ENCODE measurements around the gene PHLDB3. TPM values are rescaled to one million over a fixed set of nuclear protein-coding genes. Genes with fewer than 3 reads are reported as not detected.

Gene PHLDB3
- total and polyA plus RNA-seq, 2 donors (not counting 3 experiments of a cell fraction or from before 2014, with no cell fraction given): 5.5 to 12.0 TPM

DNA sequence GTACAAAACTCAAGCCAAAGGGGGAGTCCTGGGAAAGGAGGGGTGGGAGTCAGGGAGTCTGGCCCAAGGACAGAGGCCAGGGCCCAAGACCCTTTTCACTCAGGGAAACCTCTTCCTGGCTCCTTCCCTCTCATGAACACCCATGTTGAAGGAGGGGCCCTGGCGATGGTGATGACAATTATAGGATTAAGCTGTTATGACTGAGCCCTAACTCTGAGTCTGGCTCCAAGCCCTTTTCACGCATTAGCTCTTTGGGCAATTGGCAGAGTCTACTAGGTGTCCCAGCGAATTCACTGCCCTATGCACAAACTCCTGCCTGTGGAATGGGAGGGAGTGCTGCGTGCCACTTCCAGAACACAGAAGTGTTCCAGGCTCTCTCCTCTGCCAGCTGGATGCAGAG, 49.1 kb upstream of the PHLDB3 start:
- intact Hi-C loops (cut with micrococcal nuclease) (loop anchor here (2.0 kb wide), 1 partner anchor 19 kb away; no protein-coding TSS in a partner anchor), dilution Hi-C loops (cut with MboI; ENCODE audit: extremely low pct_ligation_motif_present, low sequenced_read_pairs) (no loop called here)
- FAIRE-seq: no peak
- ChIA-PET CTCF (interaction anchor here (4.1 to 6.6 kb wide), 2 partner anchors 18 to 42 kb away, joined by 69 to 158 read pairs; partner anchors contain the start of genes IRGQ, ZNF575 and ZNF576), POLR2A (no interaction called here)
- no peak overlapping the region for H3K4me3 ChIP-seq (replicated peaks in 1 of 3; ENCODE audit: insufficient read depth in 1 of 3, low read depth in 1 of 3, low read length in 3 of 3)
- no TSS peak for BruUV-seq (replicated peaks)
- no peaks in the 10 kb centered on the region for H3K79me2 ChIP-seq (ENCODE audit: control insufficient read depth, insufficient read depth, low read length)
- no peak overlapping the region for H3K9ac ChIP-seq (replicated peaks; ENCODE audit: extremely low read depth, insufficient read depth, low read length)
- TF ChIP-seq MYC (IDR thresholded peaks at IDR 0.05; ENCODE audit: low read depth, low read length): no peak
- no peak for TF ChIP-seq MAX (IDR thresholded peaks at IDR 0.05; ENCODE audit: insufficient read depth, insufficient read length)
- no peaks in the 10 kb centered on the region for H3K4me1 ChIP-seq (ENCODE audit: control insufficient read depth, extremely low read depth, insufficient read depth, low read length)
- H3K9me1 ChIP-seq (replicated peaks; ENCODE audit: control insufficient read depth, extremely low read depth, insufficient read depth, low read length): no peaks in the 10 kb centered on the region
- H4K20me1 ChIP-seq (replicated peaks; ENCODE audit: control insufficient read depth, extremely low read depth, insufficient read depth, low read length): no peaks in the 10 kb centered on the region
- DNase-seq (ENCODE audit: low read depth, low spot score): no peak
- H3K4me2 ChIP-seq (ENCODE audit: insufficient read depth, low read length): no peak overlapping the region
- no peak overlapping the region for H2AFZ ChIP-seq (ENCODE audit: low read depth, low read length)
- H3K36me3 ChIP-seq (ENCODE audit: control insufficient read depth in 2 of 2, extremely low read depth in 1 of 2, insufficient read depth in 2 of 2, low read length in 2 of 2): peaks cover 2 to 31% of the 10 kb centered on the region in 2 experiments
- no peaks in the 10 kb centered on the region for H3K9me3 ChIP-seq (replicated peaks; ENCODE audit: control insufficient read depth, insufficient read depth, low read length)
- no peaks in the 10 kb centered on the region for H3K27me3 ChIP-seq (ENCODE audit: control insufficient read depth in 2 of 2, insufficient read depth in 2 of 2, low read length in 2 of 2)
- H3K27ac ChIP-seq (ENCODE audit: insufficient read depth, low read depth, low read length): no peak overlapping the region

GRCh38 chr19:43552616-43553015, 48.1 kb upstream of the PHLDB3 start:
- H3K4me2 ChIP-seq (ENCODE audit: insufficient read depth, low read length): no peak overlapping the region
- no peaks in the 10 kb centered on the region for H3K9me1 ChIP-seq (replicated peaks; ENCODE audit: control insufficient read depth, extremely low read depth, insufficient read depth, low read length)
- BruUV-seq (replicated peaks): no TSS peak
- no peak overlapping the region for H3K4me3 ChIP-seq (replicated peaks in 1 of 3; ENCODE audit: insufficient read depth in 1 of 3, low read depth in 1 of 3, low read length in 3 of 3)
- POLR2A ChIA-PET: no interaction called here
- dilution Hi-C loops (cut with MboI; ENCODE audit: extremely low pct_ligation_motif_present, low sequenced_read_pairs) (no loop called here), intact Hi-C loops (cut with micrococcal nuclease) (no loop called here)
- H2AFZ ChIP-seq (ENCODE audit: low read depth, low read length): no peak overlapping the region
- H3K9me3 ChIP-seq (replicated peaks; ENCODE audit: control insufficient read depth, insufficient read depth, low read length): no peaks in the 10 kb centered on the region
- no peaks in the 10 kb centered on the region for H3K4me1 ChIP-seq (ENCODE audit: control insufficient read depth, extremely low read depth, insufficient read depth, low read length)
- no peaks in the 10 kb centered on the region for H3K27me3 ChIP-seq (ENCODE audit: control insufficient read depth in 2 of 2, insufficient read depth in 2 of 2, low read length in 2 of 2)
- CTCF ChIA-PET: interaction anchor here (4.1 to 6.6 kb wide), 2 partner anchors 17 to 43 kb away, joined by 69 to 158 read pairs; partner anchors contain the start of genes IRGQ, ZNF575 and ZNF576
- no peak overlapping the region for H3K9ac ChIP-seq (replicated peaks; ENCODE audit: extremely low read depth, insufficient read depth, low read length)
- no peak overlapping the region for H3K27ac ChIP-seq (ENCODE audit: insufficient read depth, low read depth, low read length)
- no peaks in the 10 kb centered on the region for H4K20me1 ChIP-seq (replicated peaks; ENCODE audit: control insufficient read depth, extremely low read depth, insufficient read depth, low read length)
- no peaks in the 10 kb centered on the region for H3K79me2 ChIP-seq (ENCODE audit: control insufficient read depth, insufficient read depth, low read length)
- TF ChIP-seq MYC (IDR thresholded peaks at IDR 0.05; ENCODE audit: low read depth, low read length): no peak
- no peak for TF ChIP-seq POLR2A (IDR thresholded peaks at IDR 0.05; ENCODE audit: low read depth, low read length)
- no peak for TF ChIP-seq GATA2 (IDR thresholded peaks at IDR 0.05; ENCODE audit: insufficient read depth, insufficient read length, low read depth, low read length)
- no peak for TF ChIP-seq FOS (IDR thresholded peaks at IDR 0.05; ENCODE audit: borderline replicate concordance, insufficient read depth, low read length)
- TF ChIP-seq EZH2 (IDR thresholded peaks at IDR 0.05; ENCODE audit: borderline replicate concordance, low read depth, low read length, severe bottlenecking): no peak
- TF ChIP-seq, protein P1, sequence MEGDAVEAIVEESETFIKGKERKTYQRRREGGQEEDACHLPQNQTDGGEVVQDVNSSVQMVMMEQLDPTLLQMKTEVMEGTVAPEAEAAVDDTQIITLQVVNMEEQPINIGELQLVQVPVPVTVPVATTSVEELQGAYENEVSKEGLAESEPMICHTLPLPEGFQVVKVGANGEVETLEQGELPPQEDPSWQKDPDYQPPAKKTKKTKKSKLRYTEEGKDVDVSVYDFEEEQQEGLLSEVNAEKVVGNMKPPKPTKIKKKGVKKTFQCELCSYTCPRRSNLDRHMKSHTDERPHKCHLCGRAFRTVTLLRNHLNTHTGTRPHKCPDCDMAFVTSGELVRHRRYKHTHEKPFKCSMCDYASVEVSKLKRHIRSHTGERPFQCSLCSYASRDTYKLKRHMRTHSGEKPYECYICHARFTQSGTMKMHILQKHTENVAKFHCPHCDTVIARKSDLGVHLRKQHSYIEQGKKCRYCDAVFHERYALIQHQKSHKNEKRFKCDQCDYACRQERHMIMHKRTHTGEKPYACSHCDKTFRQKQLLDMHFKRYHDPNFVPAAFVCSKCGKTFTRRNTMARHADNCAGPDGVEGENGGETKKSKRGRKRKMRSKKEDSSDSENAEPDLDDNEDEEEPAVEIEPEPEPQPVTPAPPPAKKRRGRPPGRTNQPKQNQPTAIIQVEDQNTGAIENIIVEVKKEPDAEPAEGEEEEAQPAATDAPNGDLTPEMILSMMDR (IDR thresholded peaks at IDR 0.05; ENCODE audit: extremely low read depth in 1 of 2, insufficient read depth in 1 of 2, low read depth in 1 of 2, low read length in 2 of 2): no peak
- no peak for TF ChIP-seq MAX (IDR thresholded peaks at IDR 0.05; ENCODE audit: insufficient read depth, insufficient read length)
- no peak for TF ChIP-seq JUN (IDR thresholded peaks at IDR 0.05; ENCODE audit: borderline replicate concordance, insufficient read depth, insufficient read length, low read depth)
- TF ChIP-seq POLR2AphosphoS5 (IDR thresholded peaks at IDR 0.05; ENCODE audit: insufficient read depth, low read depth, low read length): no peak
- FAIRE-seq: no peak
- peaks cover 2 to 31% of the 10 kb centered on the region in 2 experiments for H3K36me3 ChIP-seq (ENCODE audit: control insufficient read depth in 2 of 2, extremely low read depth in 1 of 2, insufficient read depth in 2 of 2, low read length in 2 of 2)
- DNase-seq (ENCODE audit: low read depth, low spot score): no peak
